ENCODE data around the gene SLC45A2.
"Not testable (repeated sequence)": the region's sequence is repeated elsewhere in the genome, so short reads cannot be mapped to it uniquely, and the experiment has no call there.

SLC45A2 gene

DNA sequence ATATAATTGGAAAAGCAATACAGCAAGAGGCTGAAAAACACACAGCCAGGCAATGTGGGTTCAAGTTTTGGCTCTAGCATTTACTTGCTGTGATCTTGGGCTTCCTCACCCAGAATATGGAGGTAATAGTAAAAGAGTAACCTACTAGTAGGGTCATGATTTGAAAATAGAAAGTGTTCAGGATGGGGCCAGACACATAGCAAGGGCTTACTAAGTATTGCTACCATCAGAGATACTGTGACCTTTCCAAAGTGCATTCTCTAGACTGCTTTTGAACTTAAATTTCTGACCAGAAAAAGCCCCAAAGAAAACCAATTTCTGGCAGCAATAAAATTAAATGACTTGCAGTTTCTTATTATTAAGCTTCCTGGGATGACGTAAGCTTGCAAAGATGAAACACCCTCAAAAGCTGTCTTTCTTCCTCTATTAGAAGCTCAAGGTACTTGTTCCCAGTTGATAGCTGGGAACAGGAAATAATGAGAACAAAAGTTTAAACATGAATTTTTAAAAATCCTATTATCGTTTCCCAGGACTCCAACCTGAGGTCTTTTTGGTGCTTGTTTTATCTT lies 20.3 kb downstream of the SLC45A2 start:
- DNase-seq: no peak

DNA sequence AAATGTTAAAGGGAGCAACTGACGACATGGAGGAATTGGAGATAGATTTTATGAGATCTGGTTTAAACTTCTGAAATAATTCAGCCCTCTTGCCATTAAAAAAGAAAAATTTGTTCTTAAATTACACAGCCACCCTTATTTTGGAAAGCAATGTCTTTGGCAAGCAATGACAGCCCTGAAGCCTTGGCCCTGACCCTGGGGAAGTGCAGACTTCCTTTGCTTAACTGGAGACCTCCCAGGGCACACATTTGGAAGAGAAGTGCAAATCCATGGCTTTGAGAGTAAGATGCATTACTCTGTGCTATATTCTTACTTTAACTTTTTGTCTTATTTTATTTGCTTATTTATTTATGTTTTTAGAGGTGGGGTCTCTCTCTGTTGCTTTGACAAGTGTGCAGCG lies 26.3 kb downstream of the SLC45A2 start:
- no peak for DNase-seq

DNA sequence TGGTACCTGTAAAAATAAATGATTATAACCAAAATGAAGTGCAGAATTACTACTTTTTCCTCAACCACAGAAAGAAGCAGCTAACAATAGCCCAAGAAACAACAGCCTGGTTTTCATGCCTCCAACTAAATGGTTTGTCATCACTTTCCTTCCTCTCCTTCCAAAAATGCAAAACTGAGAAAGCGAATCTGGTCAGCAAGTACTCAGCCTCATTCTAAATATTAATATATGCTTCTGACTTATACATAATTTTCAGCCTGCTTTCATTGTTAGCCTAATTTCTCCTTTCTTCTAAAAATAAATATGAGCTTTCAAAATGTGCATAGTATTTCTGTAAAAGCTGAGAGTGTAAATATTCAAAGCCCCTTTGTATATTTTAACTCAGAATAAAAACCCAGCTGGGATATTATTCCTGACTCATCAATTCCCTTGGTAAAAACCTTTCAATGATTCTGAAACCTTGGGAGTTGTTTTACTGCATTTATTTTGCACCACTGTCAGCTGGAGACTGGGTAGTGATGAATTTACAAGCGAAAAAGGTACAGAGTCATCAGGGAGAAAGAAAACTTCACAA lies 26.8 kb downstream of the SLC45A2 start:
- no peak for DNase-seq

DNA sequence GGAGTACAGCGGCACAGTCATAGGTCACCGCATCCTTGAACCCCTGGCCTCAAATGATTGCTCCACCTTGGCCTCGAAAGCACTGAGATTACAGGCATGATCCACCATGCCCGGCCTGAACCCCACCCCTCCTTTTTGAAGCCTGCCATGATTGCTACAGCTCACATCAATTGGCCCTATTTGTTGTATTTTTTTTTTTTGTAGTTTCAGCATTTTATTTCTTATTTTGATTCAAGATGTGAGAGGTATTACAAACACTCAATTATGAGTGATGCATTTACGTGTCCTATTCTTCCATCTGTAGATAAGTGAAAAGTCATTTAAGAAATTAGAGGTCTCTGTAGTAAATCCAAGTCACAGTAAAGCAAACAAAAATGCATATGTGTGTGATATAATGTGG lies 32.3 kb downstream of the SLC45A2 start:
- not testable (repeated sequence) for DNase-seq

DNA sequence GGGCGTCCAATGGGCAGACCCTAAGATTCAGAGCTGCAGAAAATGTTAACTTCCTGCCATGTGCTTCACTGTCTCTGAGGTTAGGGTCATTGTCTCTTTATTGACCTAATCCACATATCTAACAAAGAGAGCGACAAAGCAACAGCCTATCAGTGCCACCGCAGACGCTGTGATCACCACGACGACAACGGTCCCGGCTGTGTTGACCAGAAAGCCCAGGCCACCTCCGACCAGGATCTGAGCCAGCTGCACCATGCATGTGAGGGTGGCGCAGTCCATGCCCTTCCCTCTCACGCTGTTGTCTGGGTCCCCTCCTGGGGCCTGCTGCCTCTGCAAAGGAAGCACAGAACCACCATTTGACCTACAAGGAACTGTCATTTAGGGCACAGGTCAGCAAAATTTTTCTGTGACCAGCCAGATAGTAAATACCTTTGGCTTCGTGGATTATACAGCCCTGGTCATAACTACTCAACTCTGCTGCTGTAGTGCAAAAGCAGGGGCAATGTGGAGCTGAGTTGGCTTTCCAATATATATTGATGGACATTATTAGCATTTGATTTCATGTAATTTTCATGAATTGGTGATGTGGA lies 39.9 kb downstream of the SLC45A2 start:
- DNase-seq: no peak

DNA sequence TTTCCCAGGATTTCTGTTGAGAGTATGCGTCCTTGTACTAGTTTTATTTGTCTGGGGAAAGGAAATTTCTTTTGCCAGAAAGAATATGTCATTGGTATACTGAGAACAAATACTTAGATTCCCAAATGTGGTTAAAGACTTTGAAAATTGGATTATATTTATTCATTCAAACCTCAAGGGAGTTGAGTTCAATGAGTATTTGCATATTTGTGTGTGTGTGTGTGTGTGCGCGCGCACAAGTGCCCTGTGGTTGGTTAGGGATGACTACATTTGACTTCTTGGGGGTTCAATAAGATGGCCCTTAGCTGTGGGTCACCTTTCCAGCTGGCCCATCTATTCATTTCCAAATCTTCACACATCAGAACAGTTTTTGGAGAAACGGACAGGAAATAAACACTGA lies 43.4 kb downstream of the SLC45A2 start:
- DNase-seq: no peak

DNA sequence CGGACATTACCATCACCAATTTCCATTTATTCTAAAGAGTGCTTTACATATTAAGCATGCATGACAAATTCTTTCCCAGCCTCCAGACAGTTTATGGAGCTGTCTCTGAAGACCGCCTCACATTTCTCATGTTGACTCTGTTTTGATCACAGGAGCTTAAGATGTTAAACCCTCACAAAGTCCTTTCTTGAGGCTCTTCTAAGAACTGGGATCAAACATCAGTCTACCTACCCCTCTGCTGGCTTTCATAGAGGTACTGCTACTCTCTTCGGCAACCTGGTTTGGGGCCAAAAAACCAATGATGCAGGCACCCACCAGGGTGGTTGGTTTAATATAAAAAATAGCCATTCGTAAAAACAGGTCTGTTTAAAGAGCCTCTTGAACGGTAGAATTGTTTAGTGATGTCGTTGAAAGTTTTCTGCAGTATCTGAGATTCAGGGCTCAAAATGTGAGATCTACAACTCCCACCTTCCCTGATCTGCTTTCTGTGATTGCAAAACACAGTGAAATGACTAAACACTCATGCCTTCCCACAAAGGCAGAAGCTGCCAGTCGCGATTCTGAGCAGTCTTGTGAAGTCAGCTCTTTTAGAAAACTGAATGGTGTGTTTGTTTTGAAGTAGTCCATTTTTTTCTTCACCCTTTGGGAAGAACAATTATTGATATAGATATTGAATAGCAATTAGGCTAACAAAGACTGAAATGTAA lies 44.8 kb downstream of the SLC45A2 start:
- peak in 1 of 2 experiments; percentile 12 for DNase-seq

DNA sequence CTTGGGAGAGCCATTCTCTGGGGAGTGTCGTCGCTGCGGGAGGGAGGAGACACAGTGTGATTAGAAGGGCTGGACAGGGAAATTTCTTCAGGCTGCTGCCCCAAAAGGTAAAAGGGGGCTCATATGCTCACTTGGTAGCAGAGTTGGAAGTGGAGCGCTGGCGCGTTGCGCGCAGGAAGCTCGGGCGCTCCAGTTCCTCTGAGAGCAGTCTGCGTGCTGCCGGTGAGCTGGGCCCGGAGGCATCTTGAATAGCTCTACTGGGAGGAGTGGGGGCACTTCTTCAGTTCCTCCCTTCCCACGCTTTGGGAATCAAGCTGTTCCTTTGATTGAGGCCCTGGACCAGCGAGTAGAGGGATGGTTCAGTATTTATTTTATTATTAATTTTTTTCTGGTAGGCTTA lies 45.6 kb downstream of the SLC45A2 start:
- DNase-seq: no peak

DNA sequence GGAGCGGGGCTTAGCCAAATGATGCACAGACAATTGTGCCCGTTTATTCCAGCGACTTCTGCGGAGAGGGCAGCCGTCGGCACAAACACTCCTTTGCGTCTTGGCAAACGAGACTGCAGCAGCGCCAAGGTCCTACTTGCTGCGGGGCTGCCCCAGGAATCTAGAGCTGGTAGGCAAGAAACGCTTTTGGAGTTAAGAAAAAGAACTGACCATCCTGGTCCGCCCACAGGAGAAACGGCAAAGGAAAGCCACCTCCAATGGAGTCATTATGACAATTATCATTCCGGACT lies 46.0 kb downstream of the SLC45A2 start:
- DNase-seq: no peak

DNA sequence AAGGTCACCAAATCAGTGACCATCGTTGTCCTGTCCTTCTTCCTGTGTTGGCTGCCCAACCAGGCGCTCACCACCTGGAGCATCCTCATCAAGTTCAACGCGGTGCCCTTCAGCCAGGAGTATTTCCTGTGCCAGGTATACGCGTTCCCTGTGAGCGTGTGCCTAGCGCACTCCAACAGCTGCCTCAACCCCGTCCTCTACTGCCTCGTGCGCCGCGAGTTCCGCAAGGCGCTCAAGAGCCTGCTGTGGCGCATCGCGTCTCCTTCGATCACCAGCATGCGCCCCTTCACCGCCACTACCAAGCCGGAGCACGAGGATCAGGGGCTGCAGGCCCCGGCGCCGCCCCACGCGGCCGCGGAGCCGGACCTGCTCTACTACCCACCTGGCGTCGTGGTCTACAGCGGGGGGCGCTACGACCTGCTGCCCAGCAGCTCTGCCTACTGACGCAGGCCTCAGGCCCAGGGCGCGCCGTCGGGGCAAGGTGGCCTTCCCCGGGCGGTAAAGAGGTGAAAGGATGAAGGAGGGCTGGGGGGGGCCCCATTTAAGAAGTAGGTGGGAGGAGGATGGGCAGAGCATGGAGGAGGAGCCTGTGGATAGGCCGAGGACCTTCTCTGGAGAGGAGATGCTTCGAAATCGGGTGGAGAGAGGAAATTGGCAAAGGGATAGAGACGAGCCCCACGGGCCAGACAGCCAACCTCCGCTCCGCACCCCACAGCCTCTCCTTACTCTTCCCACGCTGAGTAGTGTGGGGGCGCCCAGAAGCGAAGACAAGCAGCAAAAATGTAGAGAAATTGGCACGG lies 46.6 kb downstream of the SLC45A2 start:
- no peak for DNase-seq

DNA sequence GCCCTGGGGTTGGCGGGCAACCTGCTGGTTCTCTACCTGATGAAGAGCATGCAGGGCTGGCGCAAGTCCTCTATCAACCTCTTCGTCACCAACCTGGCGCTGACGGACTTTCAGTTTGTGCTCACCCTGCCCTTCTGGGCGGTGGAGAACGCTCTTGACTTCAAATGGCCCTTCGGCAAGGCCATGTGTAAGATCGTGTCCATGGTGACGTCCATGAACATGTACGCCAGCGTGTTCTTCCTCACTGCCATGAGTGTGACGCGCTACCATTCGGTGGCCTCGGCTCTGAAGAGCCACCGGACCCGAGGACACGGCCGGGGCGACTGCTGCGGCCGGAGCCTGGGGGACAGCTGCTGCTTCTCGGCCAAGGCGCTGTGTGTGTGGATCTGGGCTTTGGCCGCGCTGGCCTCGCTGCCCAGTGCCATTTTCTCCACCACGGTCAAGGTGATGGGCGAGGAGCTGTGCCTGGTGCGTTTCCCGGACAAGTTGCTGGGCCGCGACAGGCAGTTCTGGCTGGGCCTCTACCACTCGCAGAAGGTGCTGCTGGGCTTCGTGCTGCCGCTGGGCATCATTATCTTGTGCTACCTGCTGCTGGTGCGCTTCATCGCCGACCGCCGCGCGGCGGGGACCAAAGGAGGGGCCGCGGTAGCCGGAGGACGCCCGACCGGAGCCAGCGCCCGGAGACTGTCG lies 47.3 kb downstream of the SLC45A2 start:
- no peak for DNase-seq

DNA sequence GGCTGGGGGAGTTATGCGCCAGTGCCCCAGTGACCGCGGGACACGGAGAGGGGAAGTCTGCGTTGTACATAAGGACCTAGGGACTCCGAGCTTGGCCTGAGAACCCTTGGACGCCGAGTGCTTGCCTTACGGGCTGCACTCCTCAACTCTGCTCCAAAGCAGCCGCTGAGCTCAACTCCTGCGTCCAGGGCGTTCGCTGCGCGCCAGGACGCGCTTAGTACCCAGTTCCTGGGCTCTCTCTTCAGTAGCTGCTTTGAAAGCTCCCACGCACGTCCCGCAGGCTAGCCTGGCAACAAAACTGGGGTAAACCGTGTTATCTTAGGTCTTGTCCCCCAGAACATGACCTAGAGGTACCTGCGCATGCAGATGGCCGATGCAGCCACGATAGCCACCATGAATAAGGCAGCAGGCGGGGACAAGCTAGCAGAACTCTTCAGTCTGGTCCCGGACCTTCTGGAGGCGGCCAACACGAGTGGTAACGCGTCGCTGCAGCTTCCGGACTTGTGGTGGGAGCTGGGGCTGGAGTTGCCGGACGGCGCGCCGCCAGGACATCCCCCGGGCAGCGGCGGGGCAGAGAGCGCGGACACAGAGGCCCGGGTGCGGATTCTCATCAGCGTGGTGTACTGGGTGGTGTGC lies 48.0 kb downstream of the SLC45A2 start, which contains the start of gene RXFP3:
Gene RXFP3 (plus strand): TSS at position 6 of the 636 bp plus-strand sequence. CDS start 355 bp downstream, at position 361.
- no peak for DNase-seq

DNA sequence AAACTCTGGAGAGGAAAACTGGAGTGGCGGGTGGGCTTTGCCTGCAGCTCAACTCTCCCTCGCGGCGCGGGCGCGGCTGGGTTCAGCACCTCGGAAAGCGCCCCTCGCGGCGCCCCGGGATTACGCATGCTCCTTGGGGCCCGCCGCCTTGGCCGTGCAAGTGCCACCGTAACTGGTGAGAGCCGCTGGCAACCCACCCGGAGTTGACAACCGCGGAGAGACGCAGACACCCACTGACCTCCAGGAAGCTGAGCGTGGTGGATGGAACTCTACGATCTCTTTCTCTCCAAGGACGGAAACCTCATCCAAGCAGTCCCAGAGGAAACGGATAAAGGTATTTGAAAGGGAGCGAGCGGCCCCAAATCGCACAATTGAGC lies 48.5 kb downstream of the SLC45A2 start:
- no peak for DNase-seq

DNA sequence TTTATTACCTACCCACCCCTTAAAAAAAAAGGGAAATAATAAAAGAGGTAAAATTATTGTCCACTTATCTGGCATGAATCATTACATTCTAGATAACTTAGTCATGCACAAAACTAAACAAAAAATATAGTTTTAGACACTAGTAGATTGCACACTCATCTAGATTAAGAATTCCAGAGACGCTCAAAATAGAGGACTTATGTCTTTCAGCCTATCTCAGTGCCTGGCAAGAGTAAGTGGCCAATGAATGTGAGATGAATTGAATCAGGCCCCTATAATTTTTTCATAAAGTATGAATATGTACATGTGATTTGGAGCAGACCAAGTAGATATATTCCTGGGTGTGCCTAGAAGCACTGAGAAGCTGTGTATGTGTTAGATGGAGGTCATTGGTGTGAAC lies 50.3 kb downstream of the SLC45A2 start:
- no peak for DNase-seq

DNA sequence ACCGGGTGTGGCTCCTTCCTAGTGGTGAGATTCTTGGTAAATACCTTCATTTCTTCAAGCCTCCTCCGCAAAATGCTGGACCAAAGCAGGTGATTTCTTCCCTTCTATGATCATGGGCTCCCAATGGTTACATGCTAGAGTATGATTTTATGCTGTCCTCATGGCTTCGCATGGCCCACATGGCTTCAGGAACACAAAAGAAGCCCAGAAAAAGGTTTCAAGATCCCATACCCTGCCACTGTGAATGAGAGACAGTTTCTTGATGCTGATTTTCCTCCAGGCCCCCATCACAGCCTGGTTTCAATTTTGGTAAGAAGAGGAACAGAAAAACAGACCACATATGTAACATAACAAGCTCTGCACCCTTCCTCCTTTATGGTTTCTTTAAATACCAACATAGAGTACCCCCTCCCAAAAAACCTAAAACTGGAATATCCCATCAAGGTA lies 50.7 kb downstream of the SLC45A2 start:
- no peak for DNase-seq

DNA sequence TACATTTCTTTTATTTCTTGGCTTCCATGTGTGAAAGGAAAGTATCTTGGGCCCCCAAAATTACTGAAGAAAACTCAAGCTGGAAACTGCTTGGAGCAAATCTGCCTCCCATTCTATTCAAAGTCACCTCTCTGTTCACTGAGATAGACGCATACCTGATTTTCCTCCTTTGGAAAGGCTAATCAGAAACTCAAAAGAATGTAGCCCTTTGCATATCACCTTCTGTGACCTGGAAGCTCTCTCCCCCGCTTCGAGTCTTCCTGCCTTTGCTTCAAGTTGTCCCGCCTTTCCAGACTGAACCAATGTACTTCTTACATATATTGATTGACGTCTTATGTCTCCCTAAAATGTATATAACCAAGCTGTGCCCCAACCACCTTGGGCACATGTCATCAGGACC lies 53.4 kb downstream of the SLC45A2 start:
- DNase-seq: no peak

DNA sequence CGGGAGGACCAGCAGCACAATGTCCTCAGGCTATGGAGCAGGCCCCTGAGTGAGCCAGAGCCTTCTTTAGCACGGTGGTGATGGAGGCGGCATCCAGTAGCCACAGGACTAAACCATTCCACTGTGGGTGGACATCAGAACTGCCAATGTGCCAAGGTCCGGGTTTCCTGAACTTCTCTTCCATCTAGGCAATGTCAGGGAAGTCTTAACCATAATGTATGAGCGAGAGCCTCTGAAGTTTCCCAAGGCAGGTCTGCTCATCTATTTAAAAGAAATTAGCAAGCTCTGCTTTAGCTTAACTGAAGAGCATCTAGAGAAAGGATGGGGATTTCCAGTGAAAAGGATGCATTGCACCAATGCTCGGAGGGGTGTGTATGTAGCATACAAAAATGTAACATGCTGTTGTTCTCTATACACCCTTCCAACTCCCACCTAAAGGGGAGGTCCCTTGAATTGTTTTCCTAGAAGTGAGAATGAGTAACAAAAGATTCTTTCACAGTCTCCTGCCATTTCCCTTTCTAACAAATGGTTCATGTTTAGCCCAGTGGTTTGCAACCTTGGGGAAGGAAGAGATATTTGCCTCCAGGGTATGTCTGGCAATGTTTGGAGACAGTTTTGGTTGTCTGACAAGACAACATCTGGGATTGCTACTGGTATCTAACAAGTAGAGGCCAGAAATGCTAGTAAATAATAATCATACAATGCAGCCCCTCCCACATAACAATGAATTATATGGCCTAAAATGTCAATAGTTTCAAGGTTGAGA lies 54.4 kb downstream of the SLC45A2 start:
- no peak for DNase-seq

DNA sequence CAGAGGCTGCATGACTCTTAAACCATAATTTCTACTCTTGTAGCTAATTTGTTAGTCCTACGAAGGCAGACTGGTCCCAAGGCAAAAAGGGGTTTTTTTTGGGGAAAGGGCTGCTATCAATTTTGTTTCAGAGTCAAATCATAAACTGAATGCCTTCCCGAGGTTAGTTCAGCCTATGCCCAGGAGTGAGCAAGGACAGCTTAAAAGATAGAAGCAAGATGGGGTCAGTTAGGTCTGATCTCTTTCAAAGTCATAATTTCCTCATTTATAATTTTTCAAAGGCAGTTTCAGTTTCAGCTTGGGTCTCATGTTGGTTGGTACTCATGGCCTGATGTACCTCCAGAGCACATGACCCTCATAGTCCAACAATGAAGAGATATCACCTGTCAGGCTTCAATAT lies 56.2 kb downstream of the SLC45A2 start:
- no peak for DNase-seq

DNA sequence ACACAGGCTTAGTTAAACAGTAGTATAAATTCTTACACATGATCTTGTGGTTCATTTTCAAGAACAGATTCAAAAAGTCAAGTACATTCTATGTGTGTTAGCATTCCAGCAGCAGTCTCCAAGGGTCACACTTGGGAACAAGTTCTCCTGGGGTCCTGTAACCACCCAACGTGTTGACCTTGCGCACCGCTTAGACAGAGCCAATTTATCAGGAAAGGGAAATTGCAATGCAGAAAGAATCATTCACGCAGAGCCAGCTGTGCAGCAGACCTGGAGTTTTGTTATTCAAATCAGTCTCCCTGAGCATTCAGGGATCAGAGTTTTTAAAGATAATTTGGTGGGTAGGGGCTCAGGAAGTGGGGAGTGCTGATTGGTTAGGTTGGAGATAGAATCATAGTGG lies 56.8 kb downstream of the SLC45A2 start:
- no peak for DNase-seq

DNA sequence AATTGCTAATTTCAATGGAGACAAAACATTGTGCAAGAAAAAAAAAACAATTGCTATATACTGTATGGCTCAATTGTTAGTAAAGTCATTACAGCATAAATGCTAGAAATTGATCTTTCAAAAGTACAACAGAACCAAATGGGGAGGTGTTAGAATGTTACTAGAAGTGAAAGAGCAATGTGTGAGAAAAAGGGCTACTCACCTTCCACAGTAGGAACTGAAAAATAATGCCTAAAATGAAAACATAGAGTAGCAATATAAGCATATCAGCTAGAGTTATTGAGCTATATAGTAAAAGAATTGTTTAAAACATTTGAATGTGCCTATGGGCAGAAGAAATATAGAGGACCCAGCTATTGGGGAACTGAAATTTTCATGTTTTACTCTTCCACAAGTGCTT lies 59.2 kb downstream of the SLC45A2 start:
- DNase-seq: no peak

DNA sequence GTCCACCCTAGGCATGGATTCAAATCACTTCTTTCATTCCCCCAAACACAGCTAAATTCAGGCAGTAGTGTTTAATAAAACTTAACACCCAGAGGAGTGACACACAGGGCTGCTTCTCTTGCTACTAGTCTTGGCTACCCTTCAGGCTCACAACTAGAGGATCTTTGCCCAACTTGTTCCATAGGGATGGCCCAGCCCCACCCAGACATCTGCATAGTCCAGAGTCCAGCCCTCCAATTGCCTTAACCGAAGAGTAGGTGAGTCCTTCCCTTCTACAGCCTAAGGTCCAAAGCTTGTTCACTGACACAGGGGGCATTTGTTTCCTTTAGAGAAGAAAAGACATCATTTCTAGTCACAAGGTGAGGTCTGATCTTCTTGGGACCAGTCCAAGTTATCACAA lies 63.5 kb downstream of the SLC45A2 start:
- DNase-seq: no peak

DNA sequence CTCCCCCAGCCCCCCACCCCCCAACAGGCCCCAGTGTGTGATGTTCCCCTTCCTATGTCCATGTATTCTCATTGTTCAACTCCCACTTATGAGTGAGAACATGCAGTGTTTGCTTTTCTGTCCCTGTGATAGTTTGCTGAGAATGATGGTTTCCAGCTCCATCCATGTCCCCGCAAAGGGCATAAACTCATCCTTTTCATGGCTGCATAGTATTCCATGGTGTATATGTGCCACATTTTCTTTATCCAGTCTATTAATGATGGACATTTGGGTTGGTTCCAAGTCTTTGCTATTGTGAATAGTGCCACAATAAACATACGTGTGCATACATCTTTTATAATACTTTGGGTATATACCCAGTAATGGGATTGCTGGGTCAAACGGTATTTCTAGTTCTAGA lies 69.6 kb downstream of the SLC45A2 start:
- not testable (repeated sequence) for DNase-seq
